SK-N-SH (cell line): ENCODE data around the gene ARID4B. TPM values are rescaled to one million over a fixed set of nuclear protein-coding genes. Genes with fewer than 3 reads are reported as not detected.

ENCODE experiments used
- CTCF ChIA-PET: fragments of 300-600, 350-600 bp; formaldehyde crosslinking; extraction: SDS; loops from one replicate; lab custom pipeline; 2021; lab: Yijun Ruan, JAX
- POLR2A ChIA-PET: fragments of 350-600 bp; sonication (Branson Sonifier 250); formaldehyde crosslinking; extraction: SDS; loops from one replicate; lab custom pipeline; 2020; ENCODE audit warnings: antibody characterized with exemption, inconsistent platforms; lab: Yijun Ruan, JAX
- DNase-seq: peaks from one replicate; pipeline ENCODE4 v3.0.0; 2012
- H2AFZ ChIP-seq: fragments of 200-600 bp; sonication (generic); 2 replicates; pipeline ENCODE4 v1.8.1; 2016; ENCODE audit warnings: antibody characterized with exemption, mild to moderate bottlenecking, low read depth
- H3F3A ChIP-seq: fragments of 200-600 bp; sonication (generic); replicated peaks from 2 replicates; pipeline ENCODE3; 2016; ENCODE audit warnings: antibody characterized with exemption, mild to moderate bottlenecking; ENCODE audit not compliant: insufficient read depth
- H3K27ac ChIP-seq, 2 experiments: fragments of 200-500 bp in 1 of 2; fragments of 200-600 bp in 1 of 2; sonication (Bioruptor generic) in 1 of 2; sonication (generic), shearing (Covaris generic) in 1 of 2; 2 replicates each; pipeline versions ENCODE4 v1.5.1 to v1.6.1; 2014 to 2016; ENCODE audit warnings: low read depth in 2 of 2, inconsistent platforms in 1 of 2, low read length in 1 of 2, mild to moderate bottlenecking in 1 of 2, mixed read lengths in 1 of 2
- H3K27me3 ChIP-seq: fragments of 200-600 bp; sonication (generic), shearing (Covaris generic); 2 replicates; pipeline ENCODE4 v1.6.1; 2016; ENCODE audit warnings: mixed run types; ENCODE audit not compliant: insufficient read depth
- H3K36me3 ChIP-seq, 2 experiments: fragments of 200-500 bp in 1 of 2; fragments of 200-600 bp in 1 of 2; sonication (Bioruptor generic) in 1 of 2; sonication (generic) in 1 of 2; replicated peaks in 1 of 2; 2 replicates each; pipeline versions ENCODE3 to v1.5.1; 2014 to 2016; ENCODE audit warnings: low read length in 1 of 2, mild to moderate bottlenecking in 1 of 2; ENCODE audit not compliant: insufficient read depth in 2 of 2, control insufficient read depth in 1 of 2
- H3K4me1 ChIP-seq, 2 experiments: fragments of 200-500 bp in 1 of 2; fragments of 200-600 bp in 1 of 2; sonication (Bioruptor generic) in 1 of 2; sonication (generic), shearing (Covaris generic) in 1 of 2; 2 replicates each; pipeline versions ENCODE4 v1.5.1 to v1.6.1; 2014 to 2016; ENCODE audit warnings: low read depth in 1 of 2, low read length in 1 of 2, mixed run types in 1 of 2; ENCODE audit not compliant: insufficient read depth in 2 of 2, control insufficient read depth in 1 of 2
- H3K4me2 ChIP-seq: fragments of 200-600 bp; sonication (generic), shearing (Covaris generic); 2 replicates; pipeline ENCODE4 v1.6.1; 2017; ENCODE audit warnings: mixed run types
- H3K4me3 ChIP-seq, 2 experiments: fragments of 200-500 bp in 1 of 2; fragments of 200-600 bp in 1 of 2; sonication (Bioruptor generic) in 1 of 2; sonication (generic), shearing (Covaris generic) in 1 of 2; 2 replicates each; pipeline versions ENCODE4 v1.5.1 to v1.8.1; 2014 to 2016; ENCODE audit warnings: low read depth in 2 of 2, inconsistent platforms in 1 of 2, low read length in 1 of 2, mild to moderate bottlenecking in 1 of 2, mixed read lengths in 1 of 2, moderate library complexity in 1 of 2
- H3K79me2 ChIP-seq: fragments of 200-600 bp; sonication (generic); 2 replicates; pipeline ENCODE4 v1.8.1; 2017; ENCODE audit warnings: mild to moderate bottlenecking; ENCODE audit not compliant: insufficient read depth
- H3K9ac ChIP-seq: fragments of 200-600 bp; sonication (generic); 2 replicates; pipeline ENCODE4 v1.6.1; 2017; ENCODE audit warnings: mixed run types
- H3K9me2 ChIP-seq: fragments of 200-600 bp; sonication (generic); 2 replicates; pipeline ENCODE4 v1.6.1; 2017; ENCODE audit warnings: mixed run types
- H3K9me3 ChIP-seq: fragments of 200-600 bp; sonication (generic); 2 replicates; pipeline ENCODE4 v1.6.1; 2017; ENCODE audit warnings: mixed run types, mild to moderate bottlenecking, moderate library complexity
- H4K20me1 ChIP-seq: fragments of 200-600 bp; sonication (generic); 2 replicates; pipeline ENCODE4 v1.6.1; 2017; ENCODE audit warnings: mild to moderate bottlenecking, mixed run types; ENCODE audit not compliant: insufficient read depth
- CHD2 ChIP-seq: fragments of 150-350 bp; IDR thresholded peaks from 2 replicates; pipeline ENCODE4 v1.6.1; 2018; ENCODE audit warnings: low read length; ENCODE audit not compliant: partially characterized antibody
- EP300 ChIP-seq, 2 experiments: IDR thresholded peaks; 2 replicates each; pipeline versions ENCODE4 v1.4.0 to v1.6.1; 2012; ENCODE audit warnings: borderline replicate concordance in 1 of 2, low read depth in 1 of 2, low read length in 1 of 2
- EZH2phosphoT487 ChIP-seq: fragments of 200-600 bp; sonication (generic); IDR thresholded peaks from 2 replicates; pipeline ENCODE4 v1.6.1; 2017; ENCODE audit warnings: low read depth, mixed run types, mild to moderate bottlenecking, antibody characterized with exemption, moderate library complexity, borderline replicate concordance
- FOXJ3 ChIP-seq: sonication (generic); formaldehyde crosslinking; IDR thresholded peaks from 2 replicates; pipeline ENCODE4 v1.5.1; 2020; ENCODE audit warnings: mild to moderate bottlenecking, missing genetic modification reagents
- FOXM1 ChIP-seq: IDR thresholded peaks from 2 replicates; pipeline ENCODE4 v1.4.0; 2012; ENCODE audit warnings: low read depth, mild to moderate bottlenecking
- GATA2 ChIP-seq: sonication (generic); formaldehyde crosslinking; IDR thresholded peaks from 2 replicates; pipeline ENCODE4 v1.5.0; 2020; ENCODE audit warnings: mild to moderate bottlenecking, missing genetic modification reagents
- JUND ChIP-seq: IDR thresholded peaks from 2 replicates; pipeline ENCODE4 v1.4.0; 2012
- NFIC ChIP-seq: IDR thresholded peaks from 2 replicates; pipeline ENCODE4 v1.4.0; 2012; ENCODE audit warnings: borderline replicate concordance
- NRF1 ChIP-seq: IDR thresholded peaks from 2 replicates; pipeline ENCODE4 v1.6.1; 2012; ENCODE audit warnings: low read depth, mild to moderate bottlenecking, low read length
- RAD21 ChIP-seq: IDR thresholded peaks from 2 replicates; pipeline ENCODE4 v1.6.1; 2012; ENCODE audit warnings: mild to moderate bottlenecking, low read length
- SIN3A ChIP-seq: IDR thresholded peaks from 2 replicates; pipeline ENCODE4 v1.6.1; 2012; ENCODE audit warnings: low read depth, mild to moderate bottlenecking, low read length, moderate library complexity, borderline replicate concordance
- YY1 ChIP-seq: IDR thresholded peaks from 2 replicates; pipeline ENCODE4 v1.4.0; 2012; ENCODE audit warnings: low read depth, mild to moderate bottlenecking
- WGBS: methylation state at CpG from one replicate; pipeline ENCODE4 v1.1.6; 2017; ENCODE audit warnings: low lambda C conversion rate; 5-methylcytosine and 5-hydroxymethylcytosine counted together
- polyA plus RNA-seq, 3 experiments: library from polyadenylated mRNA; depleted of rRNA; stranded (reverse); fragments of >200 nt; gene quantifications; 2 replicates each; pipeline ENCODE4 v1.2.3, GENCODE V29; 2012
- TF ChIP-seq, protein P1 (sequence below): IDR thresholded peaks from 2 replicates; pipeline ENCODE4 v1.4.0; 2012; ENCODE audit warnings: low read depth, borderline replicate concordance
- TF ChIP-seq, protein P2 (sequence below): IDR thresholded peaks from 2 replicates; pipeline ENCODE4 v1.6.1; 2012; ENCODE audit warnings: mild to moderate bottlenecking, low read depth, low read length, moderate library complexity
- TF ChIP-seq, protein P3 (sequence below): fragments of 150-350 bp; IDR thresholded peaks from 2 replicates; pipeline ENCODE4 v1.6.1; 2017; ENCODE audit warnings: antibody characterized with exemption, low read length, low read depth, borderline replicate concordance
- TF ChIP-seq, protein P4 (sequence below): IDR thresholded peaks from 2 replicates; pipeline ENCODE4 v1.4.0; 2012; ENCODE audit warnings: low read depth, borderline replicate concordance

Gene ARID4B
- polyA plus RNA-seq, 1 of the 3 experiments (the other 2 are of a cell fraction): 4.4 TPM

DNA sequence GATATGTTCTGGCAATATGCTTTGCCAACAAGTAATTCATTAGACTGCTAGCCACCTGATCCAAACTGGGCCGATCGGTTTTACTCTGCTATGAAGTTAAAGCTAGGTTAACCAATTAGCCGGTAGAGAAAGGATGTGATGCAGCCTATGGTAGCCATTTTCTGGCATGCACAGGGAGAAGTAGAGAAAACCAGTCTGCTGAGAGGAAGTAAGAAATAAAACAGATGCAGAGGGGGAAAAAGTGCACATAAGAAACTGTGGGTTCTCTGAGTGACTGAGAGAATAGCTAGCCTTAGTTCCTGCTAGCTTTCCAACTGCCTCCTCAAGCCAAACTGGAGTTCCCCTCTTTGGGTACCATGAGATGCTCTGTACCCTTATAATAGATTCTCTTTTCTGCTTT, 52.8 kb downstream of the ARID4B start:
- TF ChIP-seq FOXJ3 (CRISPR knock-in tag): no peak
- TF ChIP-seq RAD21: no peak
- TF ChIP-seq NFIC: no peak
- no peak for TF ChIP-seq FOXM1
- TF ChIP-seq GATA2 (CRISPR knock-in tag): no peak
- TF ChIP-seq JUND: no peak
- TF ChIP-seq, protein P1, sequence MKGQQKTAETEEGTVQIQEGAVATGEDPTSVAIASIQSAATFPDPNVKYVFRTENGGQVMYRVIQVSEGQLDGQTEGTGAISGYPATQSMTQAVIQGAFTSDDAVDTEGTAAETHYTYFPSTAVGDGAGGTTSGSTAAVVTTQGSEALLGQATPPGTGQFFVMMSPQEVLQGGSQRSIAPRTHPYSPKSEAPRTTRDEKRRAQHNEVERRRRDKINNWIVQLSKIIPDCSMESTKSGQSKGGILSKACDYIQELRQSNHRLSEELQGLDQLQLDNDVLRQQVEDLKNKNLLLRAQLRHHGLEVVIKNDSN: no peak
- TF ChIP-seq NRF1: no peak
- TF ChIP-seq, protein P2, sequence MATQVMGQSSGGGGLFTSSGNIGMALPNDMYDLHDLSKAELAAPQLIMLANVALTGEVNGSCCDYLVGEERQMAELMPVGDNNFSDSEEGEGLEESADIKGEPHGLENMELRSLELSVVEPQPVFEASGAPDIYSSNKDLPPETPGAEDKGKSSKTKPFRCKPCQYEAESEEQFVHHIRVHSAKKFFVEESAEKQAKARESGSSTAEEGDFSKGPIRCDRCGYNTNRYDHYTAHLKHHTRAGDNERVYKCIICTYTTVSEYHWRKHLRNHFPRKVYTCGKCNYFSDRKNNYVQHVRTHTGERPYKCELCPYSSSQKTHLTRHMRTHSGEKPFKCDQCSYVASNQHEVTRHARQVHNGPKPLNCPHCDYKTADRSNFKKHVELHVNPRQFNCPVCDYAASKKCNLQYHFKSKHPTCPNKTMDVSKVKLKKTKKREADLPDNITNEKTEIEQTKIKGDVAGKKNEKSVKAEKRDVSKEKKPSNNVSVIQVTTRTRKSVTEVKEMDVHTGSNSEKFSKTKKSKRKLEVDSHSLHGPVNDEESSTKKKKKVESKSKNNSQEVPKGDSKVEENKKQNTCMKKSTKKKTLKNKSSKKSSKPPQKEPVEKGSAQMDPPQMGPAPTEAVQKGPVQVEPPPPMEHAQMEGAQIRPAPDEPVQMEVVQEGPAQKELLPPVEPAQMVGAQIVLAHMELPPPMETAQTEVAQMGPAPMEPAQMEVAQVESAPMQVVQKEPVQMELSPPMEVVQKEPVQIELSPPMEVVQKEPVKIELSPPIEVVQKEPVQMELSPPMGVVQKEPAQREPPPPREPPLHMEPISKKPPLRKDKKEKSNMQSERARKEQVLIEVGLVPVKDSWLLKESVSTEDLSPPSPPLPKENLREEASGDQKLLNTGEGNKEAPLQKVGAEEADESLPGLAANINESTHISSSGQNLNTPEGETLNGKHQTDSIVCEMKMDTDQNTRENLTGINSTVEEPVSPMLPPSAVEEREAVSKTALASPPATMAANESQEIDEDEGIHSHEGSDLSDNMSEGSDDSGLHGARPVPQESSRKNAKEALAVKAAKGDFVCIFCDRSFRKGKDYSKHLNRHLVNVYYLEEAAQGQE: no peak
- TF ChIP-seq EP300 (IDR thresholded peaks at IDR 0.05; ENCODE audit: borderline replicate concordance in 1 of 2, low read depth in 1 of 2, low read length in 1 of 2): no peak
- TF ChIP-seq, protein P3, sequence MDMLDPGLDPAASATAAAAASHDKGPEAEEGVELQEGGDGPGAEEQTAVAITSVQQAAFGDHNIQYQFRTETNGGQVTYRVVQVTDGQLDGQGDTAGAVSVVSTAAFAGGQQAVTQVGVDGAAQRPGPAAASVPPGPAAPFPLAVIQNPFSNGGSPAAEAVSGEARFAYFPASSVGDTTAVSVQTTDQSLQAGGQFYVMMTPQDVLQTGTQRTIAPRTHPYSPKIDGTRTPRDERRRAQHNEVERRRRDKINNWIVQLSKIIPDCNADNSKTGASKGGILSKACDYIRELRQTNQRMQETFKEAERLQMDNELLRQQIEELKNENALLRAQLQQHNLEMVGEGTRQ: no peak
- TF ChIP-seq EZH2phosphoT487: no peak
- TF ChIP-seq YY1: no peak
- no peak for TF ChIP-seq SIN3A
- TF ChIP-seq CHD2: no peak
- TF ChIP-seq, protein P4, sequence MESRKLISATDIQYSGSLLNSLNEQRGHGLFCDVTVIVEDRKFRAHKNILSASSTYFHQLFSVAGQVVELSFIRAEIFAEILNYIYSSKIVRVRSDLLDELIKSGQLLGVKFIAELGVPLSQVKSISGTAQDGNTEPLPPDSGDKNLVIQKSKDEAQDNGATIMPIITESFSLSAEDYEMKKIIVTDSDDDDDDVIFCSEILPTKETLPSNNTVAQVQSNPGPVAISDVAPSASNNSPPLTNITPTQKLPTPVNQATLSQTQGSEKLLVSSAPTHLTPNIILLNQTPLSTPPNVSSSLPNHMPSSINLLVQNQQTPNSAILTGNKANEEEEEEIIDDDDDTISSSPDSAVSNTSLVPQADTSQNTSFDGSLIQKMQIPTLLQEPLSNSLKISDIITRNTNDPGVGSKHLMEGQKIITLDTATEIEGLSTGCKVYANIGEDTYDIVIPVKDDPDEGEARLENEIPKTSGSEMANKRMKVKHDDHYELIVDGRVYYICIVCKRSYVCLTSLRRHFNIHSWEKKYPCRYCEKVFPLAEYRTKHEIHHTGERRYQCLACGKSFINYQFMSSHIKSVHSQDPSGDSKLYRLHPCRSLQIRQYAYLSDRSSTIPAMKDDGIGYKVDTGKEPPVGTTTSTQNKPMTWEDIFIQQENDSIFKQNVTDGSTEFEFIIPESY: no peak
- POLR2A ChIA-PET: interaction anchor here (0.7 kb wide), 1 partner anchor 90 kb away, joined by 3 read pairs; no protein-coding TSS in a partner anchor
- Histone ChIP-seq H3K4me3 (no peak overlapping the region), H3K36me3 (no peaks in the 10 kb centered on the region), H3K9me2 (no peaks in the 10 kb centered on the region), H3K27ac (peak overlapping the region in 1 of 2 experiments; percentile 3; a peak in 1 of 4 replicates), H3K9me3 (no peaks in the 10 kb centered on the region), H3K4me1 (peaks cover 5 to 14% of the 10 kb centered on the region in 2 experiments; a peak in 3 of 4 replicates), H3K79me2 (peaks cover 99% of the 10 kb centered on the region), H3K27me3 (no peaks in the 10 kb centered on the region), H3K4me2 (no peak overlapping the region), H4K20me1 (peaks cover 88% of the 10 kb centered on the region), H3K9ac (no peak overlapping the region), H2AFZ (no peak overlapping the region), H3F3A (peaks cover 24% of the 10 kb centered on the region)
- DNase-seq: no peak
- WGBS: 98% methylated on average over 3 of the region's 3 CpGs
- CTCF ChIA-PET: interaction anchor here (0.6 to 1.2 kb wide), 5 partner anchors 8 to 1367 kb away, joined by 3 to 4 read pairs (median 3); no protein-coding TSS in a partner anchor
